GM19328 (cell line): Measurements from ENCODE around the gene INPP4B.

Experiments
- ATAC-seq: cut with Tn5 transposase; IDR thresholded peaks from one replicate; pipeline ENCODE4 v1.9.1; 2021; ENCODE audit warnings: mild to moderate bottlenecking, moderate library complexity; ENCODE audit not compliant: unreplicated experiment

INPP4B gene

DNA sequence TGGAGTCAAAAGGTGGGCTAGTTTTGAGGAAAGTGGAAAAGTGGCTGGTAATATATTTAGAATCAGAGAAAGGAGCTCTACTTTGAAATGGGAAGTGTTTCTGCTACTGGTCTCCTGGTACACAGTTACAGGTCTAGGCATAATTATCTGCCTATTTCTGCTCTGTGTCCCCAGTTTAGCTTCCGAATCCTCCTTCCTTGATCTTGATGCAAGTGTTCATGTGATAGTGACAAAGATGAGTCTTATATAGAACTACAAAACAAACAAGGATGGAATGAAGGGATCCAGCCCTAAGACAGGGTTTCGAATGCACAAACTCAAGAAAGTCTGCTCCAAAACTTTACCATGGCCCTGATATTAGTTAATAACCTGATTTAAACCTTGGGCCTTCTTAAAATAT is 580.2 kb downstream of the INPP4B start:
- no peak for ATAC-seq

DNA sequence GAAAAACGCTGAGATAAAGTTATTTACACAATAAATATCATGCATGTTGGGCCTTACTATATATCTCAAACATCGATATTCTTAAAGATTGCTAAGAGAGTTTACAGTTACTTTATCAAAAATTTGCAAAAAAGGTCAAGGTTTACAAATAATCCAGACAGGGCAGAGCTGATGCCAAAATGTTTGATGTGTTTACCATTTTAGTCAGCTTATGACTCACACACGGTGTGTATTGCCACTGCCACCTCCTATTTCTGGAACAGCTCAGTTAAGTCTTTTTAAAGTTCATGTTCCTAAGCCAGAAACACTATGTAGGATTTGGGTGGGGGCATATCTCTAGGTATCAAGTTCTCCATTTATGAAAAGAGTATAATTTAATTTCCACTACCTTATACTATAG is 580.6 kb downstream of the INPP4B start:
- ATAC-seq, result no peak

GRCh38 chr4:142264961-142265360 is 581.1 kb downstream of the INPP4B start:
- ATAC-seq, result no peak

DNA sequence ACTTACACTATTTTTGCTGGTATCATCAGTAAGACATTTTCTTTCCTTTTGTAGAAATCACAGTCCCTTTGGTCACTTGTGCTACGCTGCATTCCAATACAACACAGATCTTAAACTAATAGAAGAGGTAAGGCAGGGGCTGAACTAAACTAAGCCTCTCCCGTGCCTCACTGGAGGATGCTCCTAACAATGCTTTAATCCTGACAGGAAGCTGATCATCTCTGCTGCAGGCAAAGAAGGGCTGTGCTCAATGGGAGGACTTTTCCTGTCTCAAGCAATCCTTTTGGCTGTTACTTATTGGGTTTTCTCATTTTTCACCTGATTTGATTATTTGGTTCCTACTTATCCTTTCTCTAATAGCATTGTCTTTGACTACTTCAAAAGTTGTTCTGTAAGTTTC is 583.1 kb downstream of the INPP4B start:
- no peak for ATAC-seq

GRCh38 chr4:142248946-142249345 is 597.2 kb downstream of the INPP4B start:
- no peak for ATAC-seq

GRCh38 chr4:142243255-142243654 is 602.8 kb downstream of the INPP4B start:
- ATAC-seq, result no peak

DNA sequence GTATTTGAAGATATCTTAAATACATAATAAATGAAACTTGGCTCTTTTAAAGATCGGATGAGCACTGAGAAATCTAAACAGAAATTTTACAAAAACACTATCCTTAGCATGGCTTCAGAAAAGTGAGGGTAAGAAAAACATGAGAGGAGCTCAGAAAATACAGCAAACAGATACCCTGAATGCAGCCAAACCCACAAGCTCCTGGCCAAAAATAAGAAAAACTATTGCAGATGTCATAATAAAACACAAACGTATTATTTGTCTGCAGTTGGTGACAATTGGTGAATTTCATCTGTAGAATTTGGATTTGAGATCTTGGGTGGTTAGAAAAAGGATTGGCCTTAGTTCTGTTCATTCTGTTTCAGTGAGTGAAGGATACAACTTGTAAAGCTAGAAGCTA is 603.9 kb downstream of the INPP4B start:
- ATAC-seq, result no peak

GRCh38 chr4:142238589-142238988 is 607.5 kb downstream of the INPP4B start:
- no peak for ATAC-seq

DNA sequence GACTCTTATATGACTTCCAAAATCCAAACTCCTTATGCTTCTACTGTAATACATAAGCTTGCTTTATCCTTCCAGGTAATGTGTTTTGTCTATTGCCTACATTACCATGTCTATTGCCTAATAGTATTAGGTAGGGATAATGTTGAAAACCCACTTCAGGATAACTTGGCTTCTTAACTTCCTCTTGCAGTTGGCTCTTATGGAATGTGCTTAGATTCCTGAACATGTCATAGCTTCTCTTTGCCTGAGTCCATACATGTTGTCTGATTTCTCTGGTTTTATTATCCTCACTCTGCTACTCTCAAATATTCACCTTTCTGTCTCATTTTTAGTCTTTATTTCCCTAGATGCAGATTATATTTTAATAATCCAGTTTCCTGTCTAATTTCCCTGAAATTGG is 609.8 kb downstream of the INPP4B start:
- no peak for ATAC-seq

DNA sequence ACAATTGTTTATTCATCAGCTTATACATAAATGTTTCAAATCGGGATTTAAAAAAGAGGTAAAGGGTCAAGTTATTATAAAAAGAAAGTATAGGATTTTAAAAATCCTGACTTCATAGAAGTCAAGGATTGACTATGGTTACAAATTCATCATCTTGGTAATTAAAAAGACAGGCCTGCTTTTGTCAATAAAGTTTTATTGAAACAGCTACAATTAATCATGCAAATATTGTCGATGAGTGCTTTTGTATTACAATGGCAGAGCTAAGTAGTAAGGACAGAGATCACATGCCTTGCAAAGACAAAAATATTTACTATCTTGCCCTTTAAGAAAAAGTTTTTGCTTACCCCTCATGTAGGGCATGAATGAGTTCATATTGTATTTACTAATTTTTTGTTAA is 614.3 kb downstream of the INPP4B start:
- ATAC-seq, result no peak

DNA sequence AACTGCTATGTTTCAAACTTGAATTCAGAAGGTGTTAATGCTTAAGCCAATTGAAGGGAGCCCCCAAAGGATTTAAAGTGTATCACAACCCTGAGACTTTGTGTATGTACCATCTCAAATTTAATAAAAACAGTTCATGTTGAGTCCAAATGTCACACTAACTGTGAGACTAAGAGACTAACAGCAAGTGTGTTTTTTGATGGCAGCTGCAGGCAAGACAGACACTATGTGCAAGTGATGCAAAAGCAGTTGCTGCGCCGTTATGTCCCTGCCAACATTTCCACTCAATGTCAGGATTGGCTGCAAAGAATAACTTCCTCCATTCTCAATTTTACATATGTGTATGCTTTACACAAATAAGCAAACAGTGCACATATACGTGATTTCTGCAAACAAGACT is 615.1 kb downstream of the INPP4B start:
- ATAC-seq, result no peak

GRCh38 chr4:142226014-142226413 is 620.1 kb downstream of the INPP4B start:
- no peak for ATAC-seq

DNA sequence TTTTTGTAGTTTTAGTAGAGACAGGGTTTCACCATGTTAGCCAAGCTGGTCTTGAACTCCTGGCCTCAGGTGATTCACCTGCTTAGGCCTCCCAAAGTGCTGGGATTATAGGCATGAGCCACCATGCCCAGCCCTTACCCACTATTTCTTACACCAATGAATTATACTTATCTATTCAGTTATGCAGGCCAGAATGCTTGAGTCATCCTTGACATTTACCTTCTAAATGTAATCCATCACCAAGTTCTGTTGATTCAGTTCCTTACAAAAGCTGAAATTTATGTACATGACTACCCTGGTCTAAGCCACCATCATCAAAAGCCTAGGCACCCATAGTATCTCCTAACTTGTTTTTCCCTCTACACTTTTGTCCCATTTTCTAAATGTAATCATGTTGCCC is 624.0 kb downstream of the INPP4B start:
- no peak for ATAC-seq

GRCh38 chr4:142218726-142219125 is 627.4 kb downstream of the INPP4B start:
- no peak for ATAC-seq

DNA sequence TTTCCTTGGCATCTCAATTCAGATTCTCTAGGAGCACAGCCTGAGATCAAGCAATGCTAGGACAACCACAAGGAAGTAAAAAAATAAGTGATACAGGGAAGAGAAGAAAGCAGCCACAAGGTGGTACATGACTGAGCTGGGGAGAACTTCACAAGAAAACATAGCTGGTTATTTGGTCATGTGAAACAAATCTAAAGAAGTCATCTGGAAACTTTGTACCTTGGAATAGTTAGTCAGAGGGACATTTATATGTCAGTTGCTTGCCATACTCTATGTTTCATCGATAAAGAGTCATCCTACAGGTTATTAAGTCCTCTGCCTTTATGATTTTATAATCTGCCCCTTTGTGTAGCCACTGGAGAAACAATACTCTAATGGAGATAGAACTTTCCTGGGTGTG is 634.7 kb downstream of the INPP4B start:
- no peak for ATAC-seq

GRCh38 chr4:142203505-142203904 is 642.6 kb downstream of the INPP4B start:
- ATAC-seq, result no peak

DNA sequence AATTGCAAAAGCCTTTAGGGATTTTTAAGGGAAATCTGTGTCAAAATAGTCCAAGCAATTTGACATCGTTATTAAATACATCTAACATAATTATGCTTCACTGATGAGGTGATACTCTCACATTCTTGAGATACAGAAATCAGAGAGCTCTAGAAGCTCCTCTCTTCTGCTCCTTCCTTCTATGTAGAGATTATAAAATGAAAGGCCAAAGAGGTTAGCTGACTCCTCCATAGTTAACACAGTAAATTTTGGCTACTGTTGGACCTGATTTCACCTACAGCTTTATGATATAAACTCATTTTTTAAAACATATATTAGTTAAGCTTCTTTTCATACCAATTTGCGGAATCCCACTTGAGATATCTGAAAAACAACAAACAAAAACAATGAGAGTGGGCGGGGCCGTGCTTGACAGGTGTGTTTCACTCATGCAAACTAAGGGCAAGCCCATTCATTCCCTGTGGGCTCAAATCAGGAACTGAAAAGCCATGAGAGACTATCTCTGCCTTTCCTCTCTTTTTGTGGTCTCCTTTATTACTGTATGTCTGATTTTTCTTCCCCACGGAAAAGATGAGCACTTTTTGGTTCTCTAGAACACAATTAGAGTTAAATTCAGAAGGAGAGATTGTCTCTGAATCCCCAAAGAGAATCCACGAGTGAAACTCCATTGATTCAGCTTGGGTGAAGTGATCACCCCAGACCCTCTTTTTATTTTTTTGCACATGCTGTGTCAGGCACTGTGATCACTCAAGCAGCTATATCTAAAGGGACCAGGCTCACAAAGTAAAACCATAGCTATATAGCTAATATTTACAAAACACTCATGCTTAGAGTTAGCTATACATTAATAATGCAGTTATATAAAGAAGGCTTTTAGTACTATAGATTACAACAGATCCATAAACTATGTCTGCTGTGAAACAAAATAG is 643.4 kb downstream of the INPP4B start:
- peak; percentile 85 for ATAC-seq

DNA sequence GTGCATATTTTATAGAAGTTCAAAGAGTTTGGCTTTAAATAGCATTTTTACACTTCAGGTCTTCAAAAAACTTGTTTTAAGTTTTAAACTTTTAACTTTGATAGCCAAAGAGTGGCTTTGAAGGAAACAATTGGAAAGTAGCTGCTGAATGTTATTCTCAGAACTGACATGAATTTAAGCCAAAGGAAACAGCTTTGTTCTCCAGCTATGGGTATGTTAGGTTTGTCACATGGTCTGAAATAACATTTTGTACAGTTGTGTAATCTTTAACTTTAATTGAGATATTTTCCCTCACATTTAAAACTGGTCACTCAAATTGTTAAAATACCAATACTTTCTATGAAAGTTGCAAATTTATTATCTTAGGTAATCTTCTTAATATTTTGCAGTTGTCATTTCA is 645.1 kb downstream of the INPP4B start:
- ATAC-seq, result no peak

DNA sequence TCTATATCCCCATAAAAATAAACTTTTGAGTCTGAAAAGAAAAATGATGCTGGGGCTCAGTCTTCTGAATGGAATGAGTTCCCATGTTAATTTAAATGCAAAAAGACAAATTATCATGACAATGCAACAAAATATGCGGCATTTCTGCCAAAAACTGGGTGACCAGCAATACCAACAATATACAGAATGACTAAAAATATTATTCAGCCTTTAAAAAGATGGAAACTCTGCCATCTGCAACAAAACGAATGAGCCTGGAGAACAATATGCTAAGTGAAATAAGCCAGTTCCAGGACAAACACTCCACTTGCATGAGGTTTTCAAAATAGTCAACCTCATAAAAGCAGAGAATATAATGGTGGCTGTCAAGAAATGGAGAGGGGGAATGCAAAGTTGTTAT is 651.2 kb downstream of the INPP4B start:
- ATAC-seq, result no peak

DNA sequence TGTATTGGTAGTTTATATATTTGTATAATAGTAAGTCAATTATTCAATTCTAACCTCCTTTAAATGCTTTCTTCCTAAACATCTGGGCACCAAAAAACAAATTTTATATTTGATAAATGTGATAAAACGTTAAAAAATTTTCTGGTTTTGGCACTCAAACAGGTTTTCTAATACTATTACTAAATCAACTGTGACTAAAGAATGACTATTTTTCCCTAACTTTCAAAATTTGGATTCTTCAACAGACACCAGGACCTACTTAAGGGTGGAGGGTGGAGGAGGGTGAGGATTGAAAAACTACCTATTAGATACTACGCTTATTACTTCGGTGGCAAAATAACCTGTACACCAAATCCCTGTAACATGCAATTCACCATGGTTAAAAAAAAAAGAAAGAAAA is 654.2 kb downstream of the INPP4B start:
- ATAC-seq, result no peak

GRCh38 chr4:142181021-142181420 is 665.1 kb downstream of the INPP4B start:
- ATAC-seq, result no peak

GRCh38 chr4:142169216-142169615 is 676.9 kb downstream of the INPP4B start:
- ATAC-seq, result no peak

GRCh38 chr4:142168181-142168580 is 677.9 kb downstream of the INPP4B start:
- ATAC-seq, result no peak
